Kidney (tissue), 14 donors: Measurements from ENCODE around the gene ACOXL. TPM values are rescaled to one million over a fixed set of nuclear protein-coding genes. Genes with fewer than 3 reads are reported as not detected.

ENCODE experiments used
- DNase-seq, 5 donors: peaks; one replicate each; pipeline ENCODE4 v3.0.0-alpha.2; 2013 to 2020
- FAIRE-seq: peaks from 2 replicates; lab custom pipeline; 2012; peaks lifted over from hg19 to GRCh38; lab: Jason Lieb, UNC
- H3K27ac ChIP-seq, 2 donors: one replicate each; pipeline ENCODE4 v1.7.0; 2013; ENCODE audit warnings: low read depth in 2 of 2, low read length in 2 of 2, inconsistent platforms in 1 of 2
- H3K27me3 ChIP-seq: one replicate; pipeline ENCODE4 v1.7.1; 2013; ENCODE audit warnings: low read length, inconsistent platforms; ENCODE audit not compliant: control insufficient read depth, insufficient read depth
- H3K36me3 ChIP-seq, 3 donors: one replicate each; pipeline versions ENCODE4 v1.7.0 to v1.7.1; 2013; ENCODE audit warnings: low read length in 3 of 3, control low read depth in 1 of 3, inconsistent platforms in 1 of 3; ENCODE audit not compliant: insufficient read depth in 3 of 3, control insufficient read depth in 2 of 3
- H3K4me1 ChIP-seq, 3 donors: one replicate each; pipeline versions ENCODE4 v1.7.0 to v1.7.1; 2013; ENCODE audit warnings: low read length in 3 of 3, inconsistent platforms in 1 of 3, low read depth in 1 of 3; ENCODE audit not compliant: control insufficient read depth in 2 of 3, insufficient read depth in 2 of 3
- H3K4me3 ChIP-seq, 3 donors: one replicate each; pipeline versions ENCODE4 v1.7.0 to v1.8.1; 2013; ENCODE audit warnings: low read length in 3 of 3, control low read depth in 1 of 3, inconsistent platforms in 1 of 3
- H3K9ac ChIP-seq, 3 donors: one replicate each; pipeline versions ENCODE4 v1.7.0 to v1.7.1; 2013; ENCODE audit warnings: low read length in 3 of 3, control low read depth in 1 of 3, inconsistent platforms in 1 of 3
- H3K9me3 ChIP-seq, 3 donors: one replicate each; pipeline versions ENCODE4 v1.7.0 to v1.7.1; 2013; ENCODE audit warnings: low read length in 3 of 3, control low read depth in 1 of 3, inconsistent platforms in 1 of 3; ENCODE audit not compliant: control insufficient read depth in 2 of 3, insufficient read depth in 1 of 3
- CTCF ChIP-seq: IDR thresholded peaks from 3 replicates; pipeline ENCODE4 v1.5.1; 2012; ENCODE audit warnings: mild to moderate bottlenecking, moderate library complexity, borderline replicate concordance; ENCODE audit not compliant: insufficient read depth; ENCODE audit errors: extremely low read depth
- intact Hi-C: fragments of 100-400 bp; cut with DNase I; formaldehyde crosslinking; loops from one replicate; pipeline ENCODE4 v1.11.1; 2022
- polyA plus RNA-seq: library from polyadenylated mRNA; stranded (reverse); fragments of 350-450 nt; fragmentation: Illumina TruSeq; extraction: RNeasy Lipid Tissue Mini Kit (QIAGEN cat#74804); gene quantifications from one replicate; pipeline ENCODE4 v1.2.3, GENCODE V29; 2014; ENCODE audit warnings: low read depth, low replicate concordance; ENCODE audit not compliant: insufficient read depth
- total RNA-seq: library from RNA; stranded (reverse); fragmentation: NEBNext Ultra II Directional; extraction: Animal tissue kit (Norgen Biotek cat#: 25700); gene quantifications from one replicate; pipeline ENCODE4 v1.2.1, GENCODE V29; 2021
- donor health status: control.
- donor health status: control.
- donor health status: control.
- donor health status: control.
- donor health status: control.
- donor health status: DM: yes; HTN: yes; CAD: no.
- donor health status: Normal renal cell carcinoma (clear cell type).

Gene ACOXL
- total and polyA plus RNA-seq, 2 donors from 2014 or later, result 2.0 TPM; not detected in 1

- Histone ChIP-seq H3K36me3 (no peaks in the 10 kb centered on the region), H3K27me3 (no peaks in the 10 kb centered on the region), H3K4me1 (no peaks in the 10 kb centered on the region), H3K9me3 (peaks cover 0 to 6% (median 0%) of the 10 kb centered on the region in 3 donors), H3K4me3 (no peak overlapping the region), H3K27ac (no peak overlapping the region), H3K9ac (no peak overlapping the region)
- FAIRE-seq, result no peak
- no peak for TF ChIP-seq CTCF
- DNase-seq, result no peak
- intact Hi-C loops, result no loop called here
These were observed 226.2 kb downstream of the ACOXL start for GRCh38 chr2:110958346-110959119.

GRCh38 chr2:110959198-110959597, 226.8 kb downstream of the ACOXL start:
- FAIRE-seq (no peak), DNase-seq (no peak)
- no peak overlapping the region for H3K9ac ChIP-seq
- H3K9me3 ChIP-seq, result peaks cover 0 to 6% (median 0%) of the 10 kb centered on the region in 3 donors
- no peaks in the 10 kb centered on the region for H3K36me3 ChIP-seq
- TF ChIP-seq CTCF, result no peak
- no peaks in the 10 kb centered on the region for H3K27me3 ChIP-seq
- intact Hi-C loops, result no loop called here
- no peak overlapping the region for H3K4me3 ChIP-seq
- no peaks in the 10 kb centered on the region for H3K4me1 ChIP-seq
- H3K27ac ChIP-seq, result no peak overlapping the region

DNA sequence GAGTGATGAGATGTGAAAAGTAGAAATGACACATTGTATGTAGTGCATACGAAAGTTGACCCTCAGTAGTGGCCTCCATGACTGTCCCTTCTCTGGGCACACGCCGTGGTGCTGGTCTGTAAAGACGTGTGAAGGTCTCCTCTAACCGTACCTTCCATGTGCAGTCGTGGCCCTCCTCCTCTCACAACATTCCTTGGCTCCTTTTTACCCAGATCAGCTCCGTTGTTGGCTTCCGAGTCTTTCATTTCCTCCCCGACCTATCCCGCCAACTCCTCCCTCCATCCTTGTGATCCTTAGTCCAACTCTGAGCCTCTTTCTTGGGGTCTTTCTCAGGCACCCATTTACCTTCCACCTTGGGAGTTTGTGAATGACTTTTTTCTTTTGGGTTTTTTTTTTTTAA, 227.9 kb downstream of the ACOXL start:
- Histone ChIP-seq H3K9me3 (peaks cover 0 to 6% (median 0%) of the 10 kb centered on the region in 3 donors), H3K27ac (no peak overlapping the region), H3K4me3 (no peak overlapping the region), H3K36me3 (no peaks in the 10 kb centered on the region), H3K27me3 (no peaks in the 10 kb centered on the region), H3K9ac (no peak overlapping the region), H3K4me1 (no peaks in the 10 kb centered on the region)
- TF ChIP-seq CTCF, result no peak
- intact Hi-C loops, result no loop called here
- FAIRE-seq (no peak), DNase-seq (no peak)
